ENCODE results near the gene TSPAN16.

DNA sequence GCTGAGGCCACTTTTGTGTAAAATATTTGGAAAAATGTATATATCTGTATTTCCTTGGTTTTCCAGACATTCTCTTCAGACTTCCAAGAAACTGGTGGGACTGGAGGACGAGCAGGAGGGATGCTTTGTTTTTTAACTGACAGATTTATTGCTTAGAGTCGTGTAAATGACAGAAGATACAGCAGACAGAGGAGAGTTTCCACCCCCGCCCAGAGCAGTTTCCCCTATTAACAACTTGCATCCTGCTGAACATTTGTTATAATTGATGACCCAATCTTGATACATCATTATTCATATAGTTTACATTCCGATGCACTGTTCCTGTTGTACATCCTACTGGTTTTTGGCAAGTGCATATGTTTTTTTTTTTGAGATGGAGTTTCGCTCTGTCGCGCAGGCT is 26.6 kb upstream of the TSPAN16 start:
- TF ChIP-seq, protein P1, sequence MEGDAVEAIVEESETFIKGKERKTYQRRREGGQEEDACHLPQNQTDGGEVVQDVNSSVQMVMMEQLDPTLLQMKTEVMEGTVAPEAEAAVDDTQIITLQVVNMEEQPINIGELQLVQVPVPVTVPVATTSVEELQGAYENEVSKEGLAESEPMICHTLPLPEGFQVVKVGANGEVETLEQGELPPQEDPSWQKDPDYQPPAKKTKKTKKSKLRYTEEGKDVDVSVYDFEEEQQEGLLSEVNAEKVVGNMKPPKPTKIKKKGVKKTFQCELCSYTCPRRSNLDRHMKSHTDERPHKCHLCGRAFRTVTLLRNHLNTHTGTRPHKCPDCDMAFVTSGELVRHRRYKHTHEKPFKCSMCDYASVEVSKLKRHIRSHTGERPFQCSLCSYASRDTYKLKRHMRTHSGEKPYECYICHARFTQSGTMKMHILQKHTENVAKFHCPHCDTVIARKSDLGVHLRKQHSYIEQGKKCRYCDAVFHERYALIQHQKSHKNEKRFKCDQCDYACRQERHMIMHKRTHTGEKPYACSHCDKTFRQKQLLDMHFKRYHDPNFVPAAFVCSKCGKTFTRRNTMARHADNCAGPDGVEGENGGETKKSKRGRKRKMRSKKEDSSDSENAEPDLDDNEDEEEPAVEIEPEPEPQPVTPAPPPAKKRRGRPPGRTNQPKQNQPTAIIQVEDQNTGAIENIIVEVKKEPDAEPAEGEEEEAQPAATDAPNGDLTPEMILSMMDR (IDR thresholded peaks at IDR 0.05; ENCODE audit: low read length), result no peak
- no peak for TF ChIP-seq EZH2 (IDR thresholded peaks at IDR 0.05; ENCODE audit: borderline replicate concordance, low read length)
